KMS-11 (cell line): ENCODE results near the gene GPS2.

ENCODE experiments used
- H2AFZ ChIP-seq: fragments of 200-600 bp; sonication (generic); 2 replicates; pipeline ENCODE4 v1.6.1; 2016; ENCODE audit warnings: antibody characterized with exemption, mixed run types, low read depth
- H3K27ac ChIP-seq: fragments of 200-600 bp; sonication (generic); 2 replicates; pipeline ENCODE4 v1.6.1; 2016; ENCODE audit warnings: mild to moderate bottlenecking, mixed run types
- H3K27me3 ChIP-seq: fragments of 200-600 bp; sonication (generic); 2 replicates; pipeline ENCODE4 v1.6.1; 2017; ENCODE audit warnings: mild to moderate bottlenecking, low read depth, mixed run types, moderate library complexity; ENCODE audit not compliant: insufficient read depth
- H3K36me3 ChIP-seq: fragments of 200-600 bp; sonication (generic); 2 replicates; pipeline ENCODE4 v1.6.1; 2017; ENCODE audit warnings: mild to moderate bottlenecking, mixed run types; ENCODE audit not compliant: insufficient read depth
- H3K4me1 ChIP-seq: fragments of 200-600 bp; sonication (generic); 2 replicates; pipeline ENCODE4 v1.6.1; 2016; ENCODE audit warnings: mild to moderate bottlenecking, low read depth, mixed run types; ENCODE audit not compliant: poor library complexity, severe bottlenecking
- H3K4me2 ChIP-seq: fragments of 200-600 bp; sonication (generic); 2 replicates; pipeline ENCODE4 v1.7.0; 2016; ENCODE audit warnings: mild to moderate bottlenecking, mixed run types
- H3K4me3 ChIP-seq: fragments of 200-600 bp; sonication (generic); IDR thresholded peaks from 2 replicates; pipeline ENCODE4 v1.6.1; 2017; ENCODE audit warnings: low read depth, low read length, mixed read lengths; ENCODE audit not compliant: insufficient read depth
- H3K79me2 ChIP-seq: fragments of 200-600 bp; sonication (generic); 2 replicates; pipeline ENCODE4 v1.6.1; 2016; ENCODE audit warnings: low read depth, mixed run types; ENCODE audit not compliant: insufficient read depth
- H3K9ac ChIP-seq: fragments of 200-600 bp; sonication (generic); 2 replicates; pipeline ENCODE4 v1.6.1; 2016; ENCODE audit warnings: mild to moderate bottlenecking, mixed run types
- H4K20me1 ChIP-seq: fragments of 200-600 bp; sonication (generic); 2 replicates; pipeline ENCODE4 v1.6.1; 2016; ENCODE audit warnings: mild to moderate bottlenecking, mixed run types; ENCODE audit not compliant: insufficient read depth
- TF ChIP-seq, protein P1 (sequence below): fragments of 200-600 bp; sonication (generic); conservative IDR thresholded peaks from 2 replicates; pipeline ENCODE4 v1.6.1; 2017; ENCODE audit warnings: low read depth, mild to moderate bottlenecking, antibody characterized with exemption, low read length, moderate library complexity, mixed read lengths

GPS2 gene

DNA sequence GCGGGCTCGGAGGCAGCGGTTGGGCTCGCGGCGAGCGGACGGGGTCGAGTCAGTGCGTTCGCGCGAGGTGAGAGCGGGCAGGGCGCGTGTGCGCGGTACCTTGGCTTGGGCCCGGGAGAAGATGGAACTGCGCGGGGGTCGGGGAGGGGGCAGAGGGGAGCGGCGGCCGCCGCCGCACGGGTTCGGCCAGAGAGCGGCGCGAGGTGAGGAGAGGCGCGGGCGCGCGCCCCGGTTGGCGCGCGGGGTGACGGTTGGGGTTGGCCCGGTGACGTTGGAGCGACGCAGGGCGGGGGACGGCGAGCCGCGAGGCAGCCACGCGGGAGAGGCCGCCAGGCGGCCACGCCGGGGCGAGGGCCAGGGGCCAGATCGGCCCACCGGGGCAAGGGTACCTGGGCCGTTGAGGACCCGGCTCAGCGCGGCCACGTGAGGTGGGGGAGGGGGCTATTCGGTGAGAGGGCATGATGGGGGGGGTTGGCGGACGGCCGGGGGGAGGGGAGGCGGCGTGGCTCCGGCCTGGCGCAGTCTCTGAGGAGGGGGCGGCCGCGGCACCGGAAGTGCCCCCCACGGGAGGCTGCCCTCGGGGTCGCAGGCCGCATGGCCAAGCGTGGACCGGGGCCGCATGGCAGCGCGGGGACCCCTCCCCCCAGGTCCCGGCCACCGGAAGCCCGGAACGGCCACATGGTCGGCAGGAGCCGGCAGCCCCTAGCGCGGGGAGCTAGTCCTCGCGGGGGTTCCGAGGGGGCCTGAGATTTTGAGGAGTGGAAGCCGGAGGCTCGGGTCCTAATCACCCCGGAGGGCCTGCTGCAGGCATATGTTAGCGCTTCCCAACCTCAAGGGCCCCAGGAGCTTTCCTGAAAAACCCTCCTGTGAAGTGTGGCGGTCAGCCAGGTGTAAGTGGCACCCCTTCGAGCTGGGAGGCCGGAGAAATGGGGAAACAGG lies 7.2 kb downstream of the GPS2 start:
- Histone ChIP-seq H3K27me3 (no peaks in the 10 kb centered on the region), H3K4me1 (peaks cover 11% of the 10 kb centered on the region), H2AFZ (no peak overlapping the region), H3K4me3 (no peak overlapping the region), H3K9ac (peak overlapping the region; percentile 92), H3K27ac (peak overlapping the region; percentile 96), H4K20me1 (no peaks in the 10 kb centered on the region), H3K79me2 (peaks cover 16% of the 10 kb centered on the region; the same call in 1 of the 2 replicates), H3K4me2 (no peak overlapping the region), H3K36me3 (no peaks in the 10 kb centered on the region)
- TF ChIP-seq, protein P1, sequence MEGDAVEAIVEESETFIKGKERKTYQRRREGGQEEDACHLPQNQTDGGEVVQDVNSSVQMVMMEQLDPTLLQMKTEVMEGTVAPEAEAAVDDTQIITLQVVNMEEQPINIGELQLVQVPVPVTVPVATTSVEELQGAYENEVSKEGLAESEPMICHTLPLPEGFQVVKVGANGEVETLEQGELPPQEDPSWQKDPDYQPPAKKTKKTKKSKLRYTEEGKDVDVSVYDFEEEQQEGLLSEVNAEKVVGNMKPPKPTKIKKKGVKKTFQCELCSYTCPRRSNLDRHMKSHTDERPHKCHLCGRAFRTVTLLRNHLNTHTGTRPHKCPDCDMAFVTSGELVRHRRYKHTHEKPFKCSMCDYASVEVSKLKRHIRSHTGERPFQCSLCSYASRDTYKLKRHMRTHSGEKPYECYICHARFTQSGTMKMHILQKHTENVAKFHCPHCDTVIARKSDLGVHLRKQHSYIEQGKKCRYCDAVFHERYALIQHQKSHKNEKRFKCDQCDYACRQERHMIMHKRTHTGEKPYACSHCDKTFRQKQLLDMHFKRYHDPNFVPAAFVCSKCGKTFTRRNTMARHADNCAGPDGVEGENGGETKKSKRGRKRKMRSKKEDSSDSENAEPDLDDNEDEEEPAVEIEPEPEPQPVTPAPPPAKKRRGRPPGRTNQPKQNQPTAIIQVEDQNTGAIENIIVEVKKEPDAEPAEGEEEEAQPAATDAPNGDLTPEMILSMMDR, result no peak

DNA sequence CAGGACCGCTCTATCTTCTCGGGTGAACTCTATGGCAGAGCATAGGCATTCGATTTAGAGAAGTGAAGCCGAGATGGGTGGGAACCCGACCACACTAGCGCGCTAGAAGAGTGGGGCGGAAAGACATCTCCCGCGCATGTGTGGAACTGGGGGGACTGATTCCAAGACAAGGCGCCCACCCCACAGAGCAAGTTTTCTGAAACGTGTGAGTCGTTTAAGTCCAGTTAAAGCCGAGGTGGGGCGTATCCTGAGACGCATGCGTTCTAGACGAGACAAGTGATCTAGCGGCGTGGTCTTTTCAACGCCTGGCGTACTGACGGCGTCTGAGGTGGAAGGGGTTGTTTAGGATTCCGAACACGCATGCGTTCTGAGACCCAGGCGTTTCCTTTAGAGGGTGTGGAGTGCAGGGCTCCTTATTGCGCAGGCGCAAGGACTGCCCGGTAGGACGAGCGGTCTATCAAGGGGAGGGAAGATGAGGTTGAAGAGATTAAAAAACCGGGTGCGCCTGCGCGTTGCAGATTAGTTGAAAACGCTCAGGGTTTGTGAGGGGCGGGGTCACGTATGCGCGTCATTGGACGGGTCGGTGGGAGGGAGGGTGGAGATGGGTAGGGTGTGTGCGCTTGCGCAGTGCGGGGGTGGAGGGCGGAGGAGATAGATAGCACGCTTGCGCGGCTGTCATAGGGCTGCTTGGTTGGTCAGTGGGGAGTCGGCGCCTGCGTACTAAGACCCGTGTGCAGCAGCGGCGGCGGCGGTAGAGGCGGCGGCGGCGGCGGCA lies 8.1 kb downstream of the GPS2 start, which contains the start of gene EIF5A:
Gene EIF5A, plus strand, starts transcription at position 718 of the 775 bp plus-strand sequence. CDS start 2,008 bp downstream, outside the sequence.
- peak within 1 kb of the TSS; percentile 96 for H3K27ac ChIP-seq
- no peak within 1 kb of the TSS for H3K4me2 ChIP-seq
- peak within 1 kb of the TSS; percentile 92 for H3K9ac ChIP-seq
- H3K4me3 ChIP-seq, result no peak within 1 kb of the TSS
- no peak within 1 kb of the TSS; the same call in 1 of the 2 replicates for H2AFZ ChIP-seq
- no peaks in the 10 kb centered on the region for H3K36me3 ChIP-seq
- TF ChIP-seq, protein P1, result no peak
- H3K4me1 ChIP-seq, result peaks cover 11% of the 10 kb centered on the region
- no peaks in the 10 kb centered on the region for H3K27me3 ChIP-seq
- H3K79me2 ChIP-seq, result peaks cover 16% of the 10 kb centered on the region; the same call in 1 of the 2 replicates
- no peaks in the 10 kb centered on the region for H4K20me1 ChIP-seq

DNA sequence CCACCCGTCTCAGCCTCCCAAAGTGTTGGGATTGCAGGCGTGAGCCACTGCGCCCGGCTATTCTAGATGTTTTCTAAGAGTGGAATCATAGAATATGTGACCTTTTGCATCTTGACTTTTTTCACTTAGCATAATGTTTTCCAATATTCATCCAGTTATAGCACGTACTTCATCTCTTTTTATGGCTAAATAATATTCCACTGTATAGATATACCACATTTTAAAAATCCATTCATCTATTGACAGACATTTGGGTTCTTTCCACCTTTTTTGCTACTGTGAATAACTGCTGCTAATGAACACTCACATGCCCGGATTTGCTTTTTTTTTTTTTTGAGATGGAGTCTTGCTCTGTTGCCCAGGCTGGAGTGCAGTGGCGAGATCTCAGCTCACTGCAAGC lies 11.0 kb downstream of the GPS2 start:
- TF ChIP-seq, protein P1, result no peak
- no peak overlapping the region for H3K4me2 ChIP-seq
- H3K4me3 ChIP-seq, result no peak overlapping the region
- H2AFZ ChIP-seq, result no peak overlapping the region
- H3K9ac ChIP-seq, result no peak overlapping the region
- H3K79me2 ChIP-seq, result peaks cover under 1% of the 10 kb centered on the region; the same call in 1 of the 2 replicates
- peaks cover under 1% of the 10 kb centered on the region for H3K4me1 ChIP-seq
- no peaks in the 10 kb centered on the region for H3K27me3 ChIP-seq
- H3K36me3 ChIP-seq, result no peaks in the 10 kb centered on the region
- H3K27ac ChIP-seq, result no peak overlapping the region
- no peaks in the 10 kb centered on the region for H4K20me1 ChIP-seq

DNA sequence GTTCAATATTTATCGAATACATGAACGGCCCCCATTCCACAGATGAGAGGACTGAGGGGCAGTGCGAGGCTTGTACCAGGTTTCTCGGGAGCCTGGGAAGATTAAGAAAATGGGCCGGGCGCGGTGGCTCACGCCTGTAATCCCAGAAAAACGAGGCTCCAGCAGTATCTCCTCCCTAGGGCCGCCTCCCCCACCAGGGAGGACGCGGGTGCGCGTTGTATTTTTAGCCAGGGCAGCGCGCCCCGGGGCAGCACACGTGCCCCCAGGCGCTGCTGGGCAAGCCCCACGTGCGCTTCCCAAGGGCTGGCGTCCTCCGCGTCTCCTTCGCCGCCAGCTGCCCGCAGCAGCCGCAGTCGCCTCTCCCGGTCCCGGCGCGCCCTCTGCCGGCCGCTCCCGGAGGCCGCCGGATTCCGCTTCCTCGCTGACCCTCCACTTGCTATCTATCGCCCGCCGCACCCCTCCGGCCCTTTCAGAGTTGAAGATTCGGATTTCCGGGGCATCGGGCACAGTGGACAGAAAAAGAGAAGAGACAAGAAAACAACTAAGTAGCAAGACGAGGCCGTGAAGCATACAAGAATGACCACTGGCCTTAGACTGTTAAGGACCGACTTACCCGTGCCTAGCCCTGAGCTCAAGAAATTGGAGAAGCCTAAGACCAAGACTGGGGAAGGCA lies 18.8 kb downstream of the GPS2 start:
- no peak overlapping the region for H3K27ac ChIP-seq

More for the DNA sequence above, 18.8 kb downstream of the GPS2 start:
- Histone ChIP-seq H3K36me3 (no peaks in the 10 kb centered on the region), H3K4me3 (no peak overlapping the region), H4K20me1 (no peaks in the 10 kb centered on the region), H2AFZ (peak overlapping the region; percentile 34; the same call in 1 of the 2 replicates), H3K4me2 (peak overlapping the region; percentile 41; the same call in 1 of the 2 replicates), H3K79me2 (no peaks in the 10 kb centered on the region), H3K27me3 (no peaks in the 10 kb centered on the region), H3K9ac (no peak overlapping the region), H3K4me1 (no peaks in the 10 kb centered on the region)
- TF ChIP-seq, protein P1, result peak; percentile 45
